GM23338 (cell line): ENCODE measurements around the gene CLP1. TPM values are rescaled to one million over a fixed set of nuclear protein-coding genes. Genes with fewer than 3 reads are reported as not detected.

Experiments used
- ATAC-seq: fragments of 200-7000 bp; cut with Tn5 transposase; 3 replicates; pipeline ENCODE4 v1.9.1; 2020
- DNase-seq: peaks from one replicate; pipeline ENCODE4 v3.0.0-alpha.2; 2015; ENCODE audit warnings: low spot score
- H2AFZ ChIP-seq: fragments of 200-600 bp; sonication (generic); 2 replicates; pipeline ENCODE4 v1.8.0; 2016; ENCODE audit warnings: antibody characterized with exemption, mild to moderate bottlenecking, moderate library complexity
- H3F3A ChIP-seq: fragments of 200-600 bp; sonication (generic); replicated peaks from 2 replicates; pipeline ENCODE4 v1.8.0; 2017; ENCODE audit warnings: antibody characterized with exemption, mixed run types, low read depth
- H3K27ac ChIP-seq: fragments of 200-600 bp; sonication (generic); 2 replicates; pipeline ENCODE4 v1.6.1; 2016; ENCODE audit warnings: low read depth
- H3K27me3 ChIP-seq: fragments of 200-600 bp; sonication (generic); 2 replicates; pipeline ENCODE4 v1.8.0; 2016; ENCODE audit warnings: mild to moderate bottlenecking, mixed run types, moderate library complexity; ENCODE audit not compliant: insufficient read depth
- H3K36me3 ChIP-seq: fragments of 200-600 bp; sonication (generic); 2 replicates; pipeline ENCODE4 v1.8.0; 2016; ENCODE audit warnings: mild to moderate bottlenecking; ENCODE audit not compliant: insufficient read depth
- H3K4me1 ChIP-seq: fragments of 200-600 bp; sonication (generic); 2 replicates; pipeline ENCODE4 v1.8.0; 2016; ENCODE audit warnings: mild to moderate bottlenecking, moderate library complexity; ENCODE audit not compliant: insufficient read depth
- H3K4me2 ChIP-seq: fragments of 200-600 bp; sonication (generic); 2 replicates; pipeline ENCODE4 v1.7.1; 2017; ENCODE audit warnings: mixed run types
- H3K4me3 ChIP-seq: fragments of 200-600 bp; sonication (generic); 2 replicates; pipeline ENCODE4 v1.6.1; 2016; ENCODE audit warnings: mixed run types
- H3K79me2 ChIP-seq: fragments of 200-600 bp; sonication (generic); replicated peaks from 2 replicates; pipeline ENCODE4 v1.8.0; 2017; ENCODE audit warnings: mild to moderate bottlenecking; ENCODE audit not compliant: insufficient read depth
- H3K9me2 ChIP-seq: fragments of 200-600 bp; sonication (generic); 2 replicates; pipeline ENCODE4 v1.8.0; 2017; ENCODE audit not compliant: insufficient read depth
- H4K20me1 ChIP-seq: fragments of 200-600 bp; sonication (generic); replicated peaks from 2 replicates; pipeline ENCODE4 v1.8.0; 2017; ENCODE audit warnings: mild to moderate bottlenecking; ENCODE audit not compliant: insufficient read depth
- H3K27ac Mint-ChIP-seq: 2 replicates; pipeline ENCODE4 v1.8.0; 2020; ENCODE audit warnings: inconsistent platforms, mild to moderate bottlenecking, moderate library complexity, mixed read lengths
- H3K27me3 Mint-ChIP-seq: 3 replicates; pipeline ENCODE4 v1.8.0; 2022; ENCODE audit warnings: low read depth, mild to moderate bottlenecking, moderate library complexity, mixed read lengths, inconsistent platforms; ENCODE audit not compliant: insufficient read depth, poor library complexity
- H3K36me3 Mint-ChIP-seq: 3 replicates; pipeline ENCODE4 v1.8.0; 2021; ENCODE audit warnings: low read depth, mild to moderate bottlenecking, inconsistent platforms, moderate library complexity, mixed read lengths
- H3K4me1 Mint-ChIP-seq: 3 replicates; pipeline ENCODE4 v1.8.0; 2020; ENCODE audit warnings: mild to moderate bottlenecking, inconsistent platforms, mixed read lengths
- H3K4me3 Mint-ChIP-seq: 3 replicates; pipeline ENCODE4 v1.8.0; 2021; ENCODE audit warnings: moderate library complexity, mild to moderate bottlenecking, inconsistent platforms, mixed read lengths
- H3K9me3 Mint-ChIP-seq: 3 replicates; pipeline ENCODE4 v1.8.0; 2020; ENCODE audit warnings: moderate library complexity, mild to moderate bottlenecking, inconsistent platforms, mixed read lengths
- CREB1 ChIP-seq: fragments of 250-450 bp; sonication (Bioruptor Pico); IDR thresholded peaks from 2 replicates; pipeline ENCODE4 v1.5.0; 2020; ENCODE audit warnings: low read depth, mild to moderate bottlenecking, moderate library complexity
- ZNF331 ChIP-seq: fragments of 250-450 bp; sonication (Bioruptor Pico); IDR thresholded peaks from 2 replicates; pipeline ENCODE4 v1.5.0; 2020; ENCODE audit warnings: low read depth, mild to moderate bottlenecking, moderate library complexity
- polyA plus RNA-seq: library from polyadenylated mRNA; unstranded; fragments of >200 nt; fragmentation: Nextera tagmentation; extraction: Ambion mirVana; gene quantifications from 2 replicates; pipeline ENCODE4 v1.2.1, GENCODE V29; 2016
- total RNA-seq: library from RNA; depleted of rRNA; stranded (reverse); fragments of >200 nt; shearing (Covaris generic); gene quantifications from 2 replicates; pipeline ENCODE4 v1.2.3, GENCODE V29; 2014
- TF ChIP-seq, protein P1 (sequence below): fragments of 250-450 bp; sonication (Bioruptor Pico); IDR thresholded peaks from 2 replicates; pipeline ENCODE4 v1.5.0; 2020; ENCODE audit warnings: mild to moderate bottlenecking, moderate library complexity

Gene CLP1
- total and polyA plus RNA-seq, 2 experiments from 2014 or later: 16.8 to 25.2 TPM

DNA sequence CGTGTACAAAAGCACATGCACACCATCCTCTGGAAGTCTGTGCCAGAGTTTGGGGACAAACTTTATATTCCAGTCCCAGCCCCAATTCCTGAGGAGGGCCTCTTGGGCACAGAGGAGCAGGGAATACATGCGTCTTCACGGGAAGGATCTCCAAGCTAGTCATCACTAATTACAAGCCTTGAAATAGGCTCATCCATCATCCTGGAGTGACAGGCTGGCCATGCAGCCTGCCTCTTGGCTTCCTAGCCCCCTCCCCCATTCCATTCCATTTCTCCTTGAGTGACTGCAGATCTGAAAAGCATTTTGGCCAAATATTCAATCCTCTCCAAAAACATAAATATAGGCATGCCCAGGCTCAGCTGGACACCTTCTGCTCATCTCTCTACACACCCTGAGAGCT, 35.3 kb upstream of the CLP1 start (continued):
- TF ChIP-seq, protein P1, sequence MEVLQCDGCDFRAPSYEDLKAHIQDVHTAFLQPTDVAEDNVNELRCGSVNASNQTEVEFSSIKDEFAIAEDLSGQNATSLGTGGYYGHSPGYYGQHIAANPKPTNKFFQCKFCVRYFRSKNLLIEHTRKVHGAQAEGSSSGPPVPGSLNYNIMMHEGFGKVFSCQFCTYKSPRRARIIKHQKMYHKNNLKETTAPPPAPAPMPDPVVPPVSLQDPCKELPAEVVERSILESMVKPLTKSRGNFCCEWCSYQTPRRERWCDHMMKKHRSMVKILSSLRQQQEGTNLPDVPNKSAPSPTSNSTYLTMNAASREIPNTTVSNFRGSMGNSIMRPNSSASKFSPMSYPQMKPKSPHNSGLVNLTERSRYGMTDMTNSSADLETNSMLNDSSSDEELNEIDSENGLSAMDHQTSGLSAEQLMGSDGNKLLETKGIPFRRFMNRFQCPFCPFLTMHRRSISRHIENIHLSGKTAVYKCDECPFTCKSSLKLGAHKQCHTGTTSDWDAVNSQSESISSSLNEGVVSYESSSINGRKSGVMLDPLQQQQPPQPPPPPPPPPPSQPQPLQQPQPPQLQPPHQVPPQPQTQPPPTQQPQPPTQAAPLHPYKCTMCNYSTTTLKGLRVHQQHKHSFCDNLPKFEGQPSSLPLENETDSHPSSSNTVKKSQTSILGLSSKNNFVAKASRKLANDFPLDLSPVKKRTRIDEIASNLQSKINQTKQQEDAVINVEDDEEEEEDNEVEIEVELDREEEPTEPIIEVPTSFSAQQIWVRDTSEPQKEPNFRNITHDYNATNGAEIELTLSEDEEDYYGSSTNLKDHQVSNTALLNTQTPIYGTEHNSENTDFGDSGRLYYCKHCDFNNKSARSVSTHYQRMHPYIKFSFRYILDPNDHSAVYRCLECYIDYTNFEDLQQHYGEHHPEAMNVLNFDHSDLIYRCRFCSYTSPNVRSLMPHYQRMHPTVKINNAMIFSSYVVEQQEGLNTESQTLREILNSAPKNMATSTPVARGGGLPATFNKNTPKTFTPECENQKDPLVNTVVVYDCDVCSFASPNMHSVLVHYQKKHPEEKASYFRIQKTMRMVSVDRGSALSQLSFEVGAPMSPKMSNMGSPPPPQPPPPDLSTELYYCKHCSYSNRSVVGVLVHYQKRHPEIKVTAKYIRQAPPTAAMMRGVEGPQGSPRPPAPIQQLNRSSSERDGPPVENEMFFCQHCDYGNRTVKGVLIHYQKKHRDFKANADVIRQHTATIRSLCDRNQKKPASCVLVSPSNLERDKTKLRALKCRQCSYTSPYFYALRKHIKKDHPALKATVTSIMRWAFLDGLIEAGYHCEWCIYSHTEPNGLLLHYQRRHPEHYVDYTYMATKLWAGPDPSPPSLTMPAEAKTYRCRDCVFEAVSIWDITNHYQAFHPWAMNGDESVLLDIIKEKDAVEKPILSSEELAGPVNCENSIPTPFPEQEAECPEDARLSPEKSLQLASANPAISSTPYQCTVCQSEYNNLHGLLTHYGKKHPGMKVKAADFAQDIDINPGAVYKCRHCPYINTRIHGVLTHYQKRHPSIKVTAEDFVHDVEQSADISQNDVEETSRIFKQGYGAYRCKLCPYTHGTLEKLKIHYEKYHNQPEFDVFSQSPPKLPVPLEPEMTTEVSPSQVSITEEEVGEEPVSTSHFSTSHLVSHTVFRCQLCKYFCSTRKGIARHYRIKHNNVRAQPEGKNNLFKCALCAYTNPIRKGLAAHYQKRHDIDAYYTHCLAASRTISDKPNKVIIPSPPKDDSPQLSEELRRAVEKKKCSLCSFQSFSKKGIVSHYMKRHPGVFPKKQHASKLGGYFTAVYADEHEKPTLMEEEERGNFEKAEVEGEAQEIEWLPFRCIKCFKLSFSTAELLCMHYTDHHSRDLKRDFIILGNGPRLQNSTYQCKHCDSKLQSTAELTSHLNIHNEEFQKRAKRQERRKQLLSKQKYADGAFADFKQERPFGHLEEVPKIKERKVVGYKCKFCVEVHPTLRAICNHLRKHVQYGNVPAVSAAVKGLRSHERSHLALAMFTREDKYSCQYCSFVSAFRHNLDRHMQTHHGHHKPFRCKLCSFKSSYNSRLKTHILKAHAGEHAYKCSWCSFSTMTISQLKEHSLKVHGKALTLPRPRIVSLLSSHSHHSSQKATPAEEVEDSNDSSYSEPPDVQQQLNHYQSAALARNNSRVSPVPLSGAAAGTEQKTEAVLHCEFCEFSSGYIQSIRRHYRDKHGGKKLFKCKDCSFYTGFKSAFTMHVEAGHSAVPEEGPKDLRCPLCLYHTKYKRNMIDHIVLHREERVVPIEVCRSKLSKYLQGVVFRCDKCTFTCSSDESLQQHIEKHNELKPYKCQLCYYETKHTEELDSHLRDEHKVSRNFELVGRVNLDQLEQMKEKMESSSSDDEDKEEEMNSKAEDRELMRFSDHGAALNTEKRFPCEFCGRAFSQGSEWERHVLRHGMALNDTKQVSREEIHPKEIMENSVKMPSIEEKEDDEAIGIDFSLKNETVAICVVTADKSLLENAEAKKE (CRISPR knock-in tag): no peak
- TF ChIP-seq CREB1: no peak

DNA sequence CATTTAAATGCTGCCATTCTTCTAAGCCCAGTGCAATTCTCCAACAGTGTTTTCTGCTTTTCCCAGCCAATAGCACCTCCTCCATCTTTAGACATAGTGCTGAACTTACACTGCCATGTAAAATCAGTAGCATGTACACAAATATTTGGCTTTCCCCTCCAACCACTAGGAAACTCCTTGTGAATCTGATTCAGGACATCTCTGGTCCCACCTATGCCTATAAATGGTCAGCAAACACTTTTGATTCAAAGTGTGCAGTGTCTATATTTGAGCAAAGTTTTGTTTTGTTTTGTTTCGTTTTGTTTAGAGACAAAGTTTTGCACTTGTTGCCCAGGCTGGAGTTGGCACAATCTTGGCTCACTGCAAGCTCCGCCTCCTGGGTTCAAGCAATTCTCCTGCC, 32.7 kb upstream of the CLP1 start:
- Histone ChIP-seq H3K4me3 (no peak overlapping the region), H3K36me3 (no peaks in the 10 kb centered on the region), H3K79me2 (no peaks in the 10 kb centered on the region), H4K20me1 (no peaks in the 10 kb centered on the region), H3K9me2 (peaks cover 4% of the 10 kb centered on the region), H3F3A (no peaks in the 10 kb centered on the region), H3K4me2 (no peak overlapping the region), H2AFZ (no peak overlapping the region), H3K4me1 (peaks cover 4% of the 10 kb centered on the region; the same call in 1 of the 2 replicates), H3K27ac (no peak overlapping the region), H3K27me3 (no peaks in the 10 kb centered on the region)
- H3K27ac Mint-ChIP-seq: no peak overlapping the region
- ATAC-seq (no peak), DNase-seq (no peak)
- peaks cover 17% of the 10 kb centered on the region; the same call in 2 of the 3 replicates for H3K9me3 Mint-ChIP-seq
- H3K36me3 Mint-ChIP-seq: peaks cover 11% of the 10 kb centered on the region; the same call in 2 of the 3 replicates
- TF ChIP-seq, protein P1 (CRISPR knock-in tag): no peak
- no peak for TF ChIP-seq ZNF331 (CRISPR knock-in tag)
- peaks cover 3% of the 10 kb centered on the region for H3K4me1 Mint-ChIP-seq
- no peak overlapping the region for H3K4me3 Mint-ChIP-seq
- H3K27me3 Mint-ChIP-seq: peaks cover 6% of the 10 kb centered on the region
